ENCODE measurements around the gene CADM2. TPM values are rescaled to one million over a fixed set of nuclear protein-coding genes. Genes with fewer than 3 reads are reported as not detected.

CADM2 gene
- total RNA-seq, 1 experiment from 2014 or later = not detected

GRCh38 chr3:85790445-85791030 lies 831.7 kb downstream of the CADM2 start:
- POLR2A ChIA-PET = no interaction called here

DNA sequence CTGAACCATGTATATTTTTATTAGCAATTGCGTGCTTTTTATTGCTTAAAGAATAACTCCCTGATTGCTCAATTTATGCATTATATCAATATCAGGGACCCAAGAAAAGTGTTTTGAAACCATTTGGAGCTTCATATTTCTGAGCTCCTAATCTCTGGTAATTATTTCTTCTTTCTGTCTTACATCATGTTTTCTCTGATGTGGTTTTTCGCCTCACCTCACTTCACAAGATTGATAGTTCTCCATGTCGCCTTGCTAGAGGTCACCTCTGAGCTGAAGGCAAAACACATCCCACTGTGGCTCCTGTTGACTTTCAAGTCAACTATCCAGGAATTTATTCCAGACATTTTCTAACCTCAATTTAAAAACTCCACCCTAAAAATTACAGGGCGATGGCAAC lies 837.4 kb downstream of the CADM2 start:
- Mint-ChIP-seq H3K4me3 (ENCODE audit: unreplicated experiment) (no peak overlapping the region), H3K36me3 (ENCODE audit: insufficient read depth, unreplicated experiment) (no peaks in the 10 kb centered on the region), H3K4me1 (ENCODE audit: low read depth, unreplicated experiment) (no peaks in the 10 kb centered on the region), H3K9me3 (ENCODE audit: unreplicated experiment) (no peaks in the 10 kb centered on the region), H3K27ac (ENCODE audit: unreplicated experiment) (no peak overlapping the region), H3K27me3 (ENCODE audit: insufficient read depth, unreplicated experiment) (no peaks in the 10 kb centered on the region)
- H3K4me3 ChIP-seq (ENCODE audit: low read depth, low read length) = no peak overlapping the region
- ChIA-PET POLR2A (no interaction called here), CTCF (no interaction called here)
- no peaks in the 10 kb centered on the region for H3K27me3 ChIP-seq (replicated peaks; ENCODE audit: control insufficient read depth, insufficient read depth, low read length)
- no TSS peak for BruUV-seq (replicated peaks)
- no peaks in the 10 kb centered on the region for H3K4me1 ChIP-seq
- DNase-seq = no peak
- TF ChIP-seq CTCF (IDR thresholded peaks at IDR 0.05; ENCODE audit: insufficient read depth in 1 of 2, low read depth in 1 of 2, low read length in 1 of 2, severe bottlenecking in 1 of 2, unreplicated experiment in 1 of 2) = no peak
- H3K36me3 ChIP-seq (ENCODE audit: control insufficient read depth, insufficient read depth, low read length) = no peaks in the 10 kb centered on the region
- no peaks in the 10 kb centered on the region for H3K9me3 ChIP-seq
- intact Hi-C loops (cut with micrococcal nuclease; ENCODE audit: unreplicated experiment) = no loop called here

More at GRCh38 chr3:85790445-85791030, 831.7 kb downstream of the CADM2 start:
- H3K36me3 ChIP-seq (ENCODE audit: control insufficient read depth, insufficient read depth, low read length) = no peaks in the 10 kb centered on the region
- H3K27me3 ChIP-seq (replicated peaks; ENCODE audit: control insufficient read depth, insufficient read depth, low read length) = no peaks in the 10 kb centered on the region
- intact Hi-C loops (cut with micrococcal nuclease; ENCODE audit: unreplicated experiment) = no loop called here
- TF ChIP-seq CTCF (IDR thresholded peaks at IDR 0.05; ENCODE audit: insufficient read depth in 1 of 2, low read depth in 1 of 2, low read length in 1 of 2, severe bottlenecking in 1 of 2, unreplicated experiment in 1 of 2) = no peak
- H3K4me3 ChIP-seq (ENCODE audit: low read depth, low read length) = no peak overlapping the region
- H3K4me1 Mint-ChIP-seq (ENCODE audit: low read depth, unreplicated experiment) = no peaks in the 10 kb centered on the region
- no peak overlapping the region for H3K27ac Mint-ChIP-seq (ENCODE audit: unreplicated experiment)
- CTCF ChIA-PET = no interaction called here
- no peaks in the 10 kb centered on the region for H3K36me3 Mint-ChIP-seq (ENCODE audit: insufficient read depth, unreplicated experiment)
- H3K27me3 Mint-ChIP-seq (ENCODE audit: insufficient read depth, unreplicated experiment) = no peaks in the 10 kb centered on the region
- no peak for DNase-seq
- no peak overlapping the region for H3K4me3 Mint-ChIP-seq (ENCODE audit: unreplicated experiment)
- H3K9me3 Mint-ChIP-seq (ENCODE audit: unreplicated experiment) = no peaks in the 10 kb centered on the region
- no peaks in the 10 kb centered on the region for H3K4me1 ChIP-seq
- no TSS peak for BruUV-seq (replicated peaks)
- H3K9me3 ChIP-seq = no peaks in the 10 kb centered on the region

- BruUV-seq (replicated peaks) = no TSS peak
- no peaks in the 10 kb centered on the region for H3K4me1 ChIP-seq
- no peaks in the 10 kb centered on the region for H3K4me1 Mint-ChIP-seq (ENCODE audit: low read depth, unreplicated experiment)
- ChIA-PET POLR2A (no interaction called here), CTCF (no interaction called here)
- no peaks in the 10 kb centered on the region for H3K36me3 Mint-ChIP-seq (ENCODE audit: insufficient read depth, unreplicated experiment)
- H3K9me3 ChIP-seq = no peaks in the 10 kb centered on the region
- intact Hi-C loops (cut with micrococcal nuclease; ENCODE audit: unreplicated experiment) = no loop called here
- no peak overlapping the region for H3K4me3 Mint-ChIP-seq (ENCODE audit: unreplicated experiment)
- H3K27ac Mint-ChIP-seq (ENCODE audit: unreplicated experiment) = no peak overlapping the region
- H3K9me3 Mint-ChIP-seq (ENCODE audit: unreplicated experiment) = no peaks in the 10 kb centered on the region
- no peaks in the 10 kb centered on the region for H3K27me3 ChIP-seq (replicated peaks; ENCODE audit: control insufficient read depth, insufficient read depth, low read length)
- H3K4me3 ChIP-seq (ENCODE audit: low read depth, low read length) = no peak overlapping the region
- no peak for TF ChIP-seq CTCF (IDR thresholded peaks at IDR 0.05; ENCODE audit: insufficient read depth in 1 of 2, low read depth in 1 of 2, low read length in 1 of 2, severe bottlenecking in 1 of 2, unreplicated experiment in 1 of 2)
- no peak for DNase-seq
- H3K27me3 Mint-ChIP-seq (ENCODE audit: insufficient read depth, unreplicated experiment) = peaks cover 2% of the 10 kb centered on the region
- no peaks in the 10 kb centered on the region for H3K36me3 ChIP-seq (ENCODE audit: control insufficient read depth, insufficient read depth, low read length)
Observed at GRCh38 chr3:85800676-85801075, 841.9 kb downstream of the CADM2 start.

All from Caco-2 (cell line).